SIG-M5 treated with dmso at 0.1 percent for 504 hours (cell line): Measurements from ENCODE around the gene KLKB1.

Experiments used
- DNase-seq: peaks from one replicate; lab custom pipeline; 2025; ENCODE audit not compliant: unreplicated experiment; lab: John Stamatoyannopoulos, UW

Gene KLKB1

GRCh38 chr4:186227221-186227620 lies at the start of gene KLKB1:
Gene KLKB1 (plus strand): TSS chr4:186227507. CDS start chr4:186228196, 689 bp downstream.
- no peak for DNase-seq

- no peak for DNase-seq
Observed at GRCh38 chr4:186188107-186188506, 39.2 kb upstream of the KLKB1 start.

GRCh38 chr4:186189656-186190055 lies 37.7 kb upstream of the KLKB1 start:
- no peak for DNase-seq

- DNase-seq = no peak
Observed at GRCh38 chr4:186190581-186191199, 36.6 kb upstream of the KLKB1 start.

DNA sequence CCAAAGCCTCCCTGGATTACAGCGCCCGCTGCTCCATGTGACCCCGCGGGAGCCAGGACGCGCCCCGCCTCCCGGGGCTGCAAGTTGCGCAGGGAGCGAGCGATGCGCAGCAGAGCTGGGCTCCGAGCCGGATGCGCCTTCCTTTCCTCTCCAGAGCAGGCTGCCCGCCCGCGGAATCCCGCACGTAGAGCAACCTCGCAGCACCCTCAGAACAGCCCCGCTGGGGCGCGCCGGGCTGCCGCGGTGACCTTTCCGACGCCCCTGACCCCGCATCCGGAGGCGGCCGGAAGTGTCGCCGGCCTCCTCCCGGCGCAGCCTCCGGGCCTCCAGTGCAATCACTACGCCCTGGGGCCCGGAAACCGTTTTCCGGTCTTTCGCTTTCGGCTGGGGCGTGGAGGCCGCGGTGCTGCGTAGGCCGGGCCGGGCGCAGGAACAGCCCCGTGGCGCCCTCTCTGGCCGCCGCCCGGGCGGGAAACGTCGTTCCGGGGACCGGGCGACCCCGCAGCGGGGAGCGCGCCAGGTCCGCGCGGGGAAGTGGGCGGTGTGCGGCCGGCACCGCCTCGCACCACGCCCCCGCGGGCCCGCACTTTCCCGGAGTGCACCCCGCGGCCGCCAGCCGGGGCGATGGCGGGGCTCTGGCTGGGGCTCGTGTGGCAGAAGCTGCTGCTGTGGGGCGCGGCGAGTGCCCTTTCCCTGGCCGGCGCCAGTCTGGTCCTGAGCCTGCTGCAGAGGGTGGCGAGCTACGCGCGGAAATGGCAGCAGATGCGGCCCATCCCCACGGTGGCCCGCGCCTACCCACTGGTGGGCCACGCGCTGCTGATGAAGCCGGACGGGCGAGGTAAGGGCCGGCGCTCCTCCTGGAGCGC lies 35.9 kb upstream of the KLKB1 start, which contains the start of gene CYP4V2:
TSS of gene CYP4V2 (plus strand) at position 368 of the 866 bp plus-strand sequence. CDS start at position 625, 257 bp downstream.
- DNase-seq = peak; percentile 76

- peak; percentile 21 for DNase-seq
Observed at GRCh38 chr4:186192066-186192612, 35.2 kb upstream of the KLKB1 start.

- DNase-seq = no peak
Observed at GRCh38 chr4:186193851-186194250, 33.5 kb upstream of the KLKB1 start.

GRCh38 chr4:186196063-186196462 lies 31.2 kb upstream of the KLKB1 start:
- DNase-seq = no peak

- DNase-seq = no peak
Observed at GRCh38 chr4:186200516-186200915, 26.8 kb upstream of the KLKB1 start.

DNA sequence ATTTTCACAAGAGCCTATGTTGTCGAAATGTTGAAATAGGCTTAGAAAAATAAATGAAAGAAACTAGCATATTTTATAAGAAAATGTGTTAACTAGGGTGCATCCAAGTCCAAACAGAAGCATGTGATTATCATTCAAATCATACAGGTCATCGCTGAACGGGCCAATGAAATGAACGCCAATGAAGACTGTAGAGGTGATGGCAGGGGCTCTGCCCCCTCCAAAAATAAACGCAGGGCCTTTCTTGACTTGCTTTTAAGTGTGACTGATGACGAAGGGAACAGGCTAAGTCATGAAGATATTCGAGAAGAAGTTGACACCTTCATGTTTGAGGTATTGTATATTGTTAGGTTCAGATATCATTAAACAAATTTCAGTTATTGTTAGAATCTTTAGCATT lies 26.3 kb upstream of the KLKB1 start:
- no peak for DNase-seq

- no peak for DNase-seq
Observed at GRCh38 chr4:186201535-186202230, 25.6 kb upstream of the KLKB1 start.

- no peak for DNase-seq
Observed at GRCh38 chr4:186202490-186203140, 24.7 kb upstream of the KLKB1 start.

GRCh38 chr4:186203406-186203805 lies 23.9 kb upstream of the KLKB1 start:
- no peak for DNase-seq

- no peak for DNase-seq
Observed at GRCh38 chr4:186204103-186204559, 23.2 kb upstream of the KLKB1 start.

DNA sequence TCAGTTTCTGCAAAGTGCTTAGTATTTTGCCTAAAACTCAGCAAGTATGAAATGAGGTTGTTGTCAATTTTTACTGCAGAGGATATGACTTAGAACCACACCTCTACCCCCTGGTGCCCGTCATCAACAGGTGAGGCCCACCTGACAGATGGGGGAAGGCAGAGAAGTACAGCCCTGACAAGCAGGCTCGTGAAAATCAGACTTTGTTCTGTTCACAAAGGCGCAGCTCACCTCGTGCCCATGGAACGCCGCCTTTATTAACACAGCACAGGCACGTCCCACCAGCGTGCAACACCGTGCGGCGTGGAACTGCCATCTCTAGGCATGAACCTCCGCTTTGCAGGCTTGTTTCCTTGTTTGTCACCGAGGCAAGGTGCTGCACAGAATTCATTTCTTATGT lies 22.6 kb upstream of the KLKB1 start:
- DNase-seq = no peak

DNA sequence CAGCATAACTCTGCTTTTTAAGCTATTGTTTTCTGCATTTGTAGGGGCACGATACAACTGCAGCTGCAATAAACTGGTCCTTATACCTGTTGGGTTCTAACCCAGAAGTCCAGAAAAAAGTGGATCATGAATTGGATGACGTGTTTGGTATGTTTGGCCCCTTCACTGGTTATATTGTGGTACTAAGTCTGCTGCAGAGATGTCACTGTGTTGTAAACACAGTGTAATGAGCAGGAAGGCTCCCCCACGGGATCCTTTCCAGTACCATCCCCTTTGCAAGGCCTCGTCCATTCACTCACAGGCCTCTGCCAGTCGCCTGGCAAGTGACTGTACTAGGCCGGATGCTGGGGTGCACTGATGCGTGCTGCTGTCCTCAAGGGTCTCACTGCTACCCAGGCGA lies 22.2 kb upstream of the KLKB1 start:
- DNase-seq = no peak

- no peak for DNase-seq
Observed at GRCh38 chr4:186216465-186217024, 10.8 kb upstream of the KLKB1 start.

- no peak for DNase-seq
Observed at GRCh38 chr4:186217733-186218293, 9.5 kb upstream of the KLKB1 start.

DNA sequence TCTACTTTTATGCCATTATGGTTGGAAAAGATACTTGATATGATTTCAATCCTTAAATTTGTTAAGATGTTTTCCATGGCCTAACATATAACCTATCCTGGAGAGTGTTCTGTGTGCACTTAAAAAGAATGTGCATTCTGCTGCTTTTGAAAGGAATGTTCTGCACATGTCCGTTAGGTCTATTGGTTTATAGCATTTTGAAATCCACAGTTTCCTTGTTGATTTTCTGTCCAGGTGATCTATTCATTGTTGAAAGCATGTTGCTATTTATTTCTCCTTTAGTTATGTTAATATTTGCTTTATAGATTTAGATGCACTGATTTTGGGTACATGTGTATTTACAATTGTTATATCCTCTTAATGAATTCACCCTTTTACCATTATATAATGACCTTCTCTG lies 5.7 kb upstream of the KLKB1 start:
- DNase-seq = no peak

DNA sequence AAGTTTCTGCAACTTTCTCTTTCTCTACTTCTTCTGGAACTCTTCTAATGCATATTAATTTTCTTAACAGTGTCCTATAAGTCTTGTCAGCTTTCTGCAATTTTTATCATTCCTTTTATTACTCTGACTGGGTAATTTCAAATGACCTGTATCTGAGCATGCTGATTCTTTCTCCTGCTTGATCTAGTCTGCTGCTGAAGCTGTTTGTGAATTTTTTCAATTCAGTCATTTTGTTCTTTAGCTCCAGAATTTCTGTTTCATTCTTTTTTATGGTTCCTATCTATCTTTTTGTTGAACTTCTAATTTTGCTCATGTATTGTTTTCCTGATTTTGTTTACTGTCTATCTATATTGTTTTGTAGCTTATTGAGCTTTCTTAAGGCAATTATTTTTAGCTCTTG lies 1.5 kb upstream of the KLKB1 start:
- no peak for DNase-seq
